ENCODE measurements around the gene GOLGA1.

Gene GOLGA1

GRCh38 chr9:124908098-124908497, 32.8 kb downstream of the GOLGA1 start:
- H3K4me1 Mint-ChIP-seq (ENCODE audit: low read depth), result no peaks in the 10 kb centered on the region
- peaks cover 60% of the 10 kb centered on the region for H3K36me3 Mint-ChIP-seq (ENCODE audit: low read depth)
- no peak overlapping the region for H3K4me3 Mint-ChIP-seq
- H3K9me3 Mint-ChIP-seq, result no peaks in the 10 kb centered on the region
- no peak overlapping the region for H3K27ac Mint-ChIP-seq
- H3K27me3 Mint-ChIP-seq, result no peaks in the 10 kb centered on the region

GRCh38 chr9:124906966-124907365, 33.9 kb downstream of the GOLGA1 start:
- Mint-ChIP-seq H3K27ac (no peak overlapping the region), H3K9me3 (no peaks in the 10 kb centered on the region), H3K36me3 (ENCODE audit: low read depth) (peaks cover 58% of the 10 kb centered on the region), H3K4me3 (no peak overlapping the region), H3K27me3 (no peaks in the 10 kb centered on the region), H3K4me1 (ENCODE audit: low read depth) (no peaks in the 10 kb centered on the region)

DNA sequence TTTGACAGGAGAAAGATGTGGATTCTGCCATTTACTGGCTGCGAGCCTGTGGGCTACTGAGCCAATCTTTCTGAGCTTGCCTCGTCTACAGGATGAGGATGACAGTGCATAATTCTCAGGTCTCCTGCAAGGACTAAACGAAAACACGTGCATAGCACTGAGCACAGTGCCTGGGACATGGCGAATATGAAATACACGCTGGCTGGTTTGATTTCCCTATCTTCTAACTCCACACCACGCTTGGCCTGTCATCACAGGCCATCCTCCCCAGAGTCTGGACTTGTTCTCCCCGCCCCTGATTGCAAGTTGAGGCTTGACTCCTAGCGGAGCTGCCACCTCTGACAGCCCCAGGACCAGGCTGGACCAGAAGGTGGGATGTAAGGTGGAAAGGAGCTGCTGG, 41.0 kb downstream of the GOLGA1 start:
- H3K4me3 Mint-ChIP-seq, result no peak overlapping the region
- no peaks in the 10 kb centered on the region for H3K27me3 Mint-ChIP-seq
- no peaks in the 10 kb centered on the region for H3K4me1 Mint-ChIP-seq (ENCODE audit: low read depth)
- H3K9me3 Mint-ChIP-seq, result no peaks in the 10 kb centered on the region
- peaks cover 62% of the 10 kb centered on the region for H3K36me3 Mint-ChIP-seq (ENCODE audit: low read depth)
- H3K27ac Mint-ChIP-seq, result no peak overlapping the region

- Mint-ChIP-seq H3K36me3 (ENCODE audit: low read depth) (peaks cover 70% of the 10 kb centered on the region), H3K27ac (no peak overlapping the region), H3K9me3 (no peaks in the 10 kb centered on the region), H3K4me1 (ENCODE audit: low read depth) (no peaks in the 10 kb centered on the region), H3K4me3 (no peak overlapping the region), H3K27me3 (no peaks in the 10 kb centered on the region)
Observed at GRCh38 chr9:124897570-124898460, 43.1 kb downstream of the GOLGA1 start.

DNA sequence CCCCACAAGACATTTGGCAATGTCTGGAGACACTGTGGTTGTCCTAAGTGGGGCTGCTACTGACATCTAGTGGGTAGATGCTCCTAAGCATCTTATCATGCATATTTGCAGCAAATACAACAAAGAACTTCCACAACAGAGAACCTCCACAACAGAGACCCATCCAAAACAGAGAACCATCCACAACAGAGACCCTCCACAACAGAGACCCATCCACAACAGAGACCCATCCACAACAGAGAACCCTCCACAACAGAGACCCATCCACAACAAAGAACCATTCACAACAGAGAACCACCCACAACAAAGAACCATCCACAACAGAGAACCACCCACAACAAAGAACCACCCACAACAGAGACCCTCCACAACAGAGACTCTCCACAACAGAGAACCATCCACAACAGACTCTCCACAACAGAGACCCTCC, 46.1 kb downstream of the GOLGA1 start:
- no peaks in the 10 kb centered on the region for H3K27me3 Mint-ChIP-seq
- H3K27ac Mint-ChIP-seq, result no peak overlapping the region
- H3K9me3 Mint-ChIP-seq, result no peaks in the 10 kb centered on the region
- H3K4me3 Mint-ChIP-seq, result no peak overlapping the region
- peaks cover 82% of the 10 kb centered on the region for H3K36me3 Mint-ChIP-seq (ENCODE audit: low read depth)
- H3K4me1 Mint-ChIP-seq (ENCODE audit: low read depth), result no peaks in the 10 kb centered on the region

GRCh38 chr9:124894035-124894740, 46.7 kb downstream of the GOLGA1 start:
- Mint-ChIP-seq H3K27me3 (no peaks in the 10 kb centered on the region), H3K9me3 (no peaks in the 10 kb centered on the region), H3K4me1 (ENCODE audit: low read depth) (no peaks in the 10 kb centered on the region), H3K27ac (no peak overlapping the region), H3K36me3 (ENCODE audit: low read depth) (peaks cover 81% of the 10 kb centered on the region), H3K4me3 (no peak overlapping the region)

DNA sequence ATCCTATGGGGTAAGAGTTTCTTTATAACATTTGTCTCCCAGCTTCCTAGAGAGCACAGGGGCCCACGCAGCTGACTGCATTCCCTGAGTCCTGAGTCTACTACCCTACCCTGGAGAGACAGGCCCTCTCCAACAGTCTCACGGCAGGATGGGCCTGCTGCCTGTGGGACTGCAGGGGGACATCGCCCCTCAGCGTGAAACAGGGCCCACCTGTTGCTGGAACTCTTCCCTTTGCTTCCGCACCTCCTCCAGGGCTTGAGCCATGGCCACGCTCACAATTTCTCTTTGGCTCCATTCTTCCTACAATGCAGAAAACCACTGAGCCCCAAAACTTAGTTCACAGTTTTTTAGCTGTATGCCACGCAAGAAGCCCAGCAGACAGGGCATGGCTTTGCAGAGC, 50.7 kb downstream of the GOLGA1 start:
- H3K36me3 Mint-ChIP-seq (ENCODE audit: low read depth), result peaks cover 80% of the 10 kb centered on the region
- no peaks in the 10 kb centered on the region for H3K27me3 Mint-ChIP-seq
- no peak overlapping the region for H3K27ac Mint-ChIP-seq
- H3K4me3 Mint-ChIP-seq, result no peak overlapping the region
- H3K4me1 Mint-ChIP-seq (ENCODE audit: low read depth), result no peaks in the 10 kb centered on the region
- no peaks in the 10 kb centered on the region for H3K9me3 Mint-ChIP-seq

GRCh38 chr9:124889006-124889405, 51.9 kb downstream of the GOLGA1 start:
- Mint-ChIP-seq H3K36me3 (ENCODE audit: low read depth) (peaks cover 78% of the 10 kb centered on the region), H3K27me3 (no peaks in the 10 kb centered on the region), H3K27ac (no peak overlapping the region), H3K4me1 (ENCODE audit: low read depth) (no peaks in the 10 kb centered on the region), H3K4me3 (no peak overlapping the region), H3K9me3 (no peaks in the 10 kb centered on the region)

DNA sequence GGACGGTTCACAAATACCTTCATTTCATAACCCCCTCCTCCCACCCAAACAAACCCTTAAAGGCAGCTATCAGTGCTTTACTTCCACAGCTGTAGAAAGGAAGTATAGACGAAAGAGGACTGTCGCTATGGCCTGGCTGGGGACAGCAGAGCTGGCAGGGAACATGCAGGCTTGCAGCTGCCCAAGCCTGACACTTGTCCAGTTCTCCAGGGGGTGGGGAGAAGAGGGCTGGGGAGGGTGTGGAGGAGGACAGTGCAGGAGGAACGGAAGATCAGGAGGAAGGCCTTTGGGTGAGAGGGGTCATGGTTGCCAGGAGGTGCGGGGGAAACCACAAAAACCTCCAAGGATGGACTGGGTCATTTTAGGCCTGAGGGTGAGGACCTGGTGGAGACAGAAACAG, 53.1 kb downstream of the GOLGA1 start:
- H3K9me3 Mint-ChIP-seq, result no peaks in the 10 kb centered on the region
- H3K4me1 Mint-ChIP-seq (ENCODE audit: low read depth), result no peaks in the 10 kb centered on the region
- H3K27ac Mint-ChIP-seq, result no peak overlapping the region
- peaks cover 76% of the 10 kb centered on the region for H3K36me3 Mint-ChIP-seq (ENCODE audit: low read depth)
- no peak overlapping the region for H3K4me3 Mint-ChIP-seq
- no peaks in the 10 kb centered on the region for H3K27me3 Mint-ChIP-seq

DNA sequence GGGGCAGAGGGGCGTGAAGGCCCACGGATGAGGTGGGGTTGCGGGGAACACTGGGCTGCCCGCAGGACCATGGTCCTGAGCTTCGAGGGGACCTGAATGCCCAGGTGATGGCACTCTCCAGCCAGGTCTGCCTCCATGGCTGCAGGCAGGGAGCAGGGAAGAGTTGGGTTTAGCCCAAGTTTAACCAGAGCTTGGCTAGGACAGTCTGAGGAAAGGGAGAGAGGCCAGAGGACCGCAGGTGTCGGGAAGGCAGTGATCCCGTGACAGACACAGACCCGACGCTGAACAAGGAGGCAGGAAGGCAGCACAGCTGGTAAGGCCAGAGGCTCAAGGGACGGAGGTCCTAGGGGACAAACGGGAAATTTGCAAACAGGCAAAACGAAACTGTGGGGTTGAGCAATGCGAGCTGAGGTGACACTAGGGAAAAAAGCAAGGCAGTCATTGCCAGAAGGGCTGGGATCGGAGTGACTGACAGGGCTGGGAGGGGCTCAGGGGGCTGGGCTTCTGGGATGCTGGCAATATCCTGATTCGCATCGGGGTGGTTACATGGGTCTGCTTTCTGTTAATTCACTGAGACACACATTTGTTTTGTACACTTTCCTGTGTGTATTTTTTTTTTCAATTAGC, 53.9 kb downstream of the GOLGA1 start:
- Mint-ChIP-seq H3K9me3 (no peaks in the 10 kb centered on the region), H3K36me3 (ENCODE audit: low read depth) (peaks cover 75% of the 10 kb centered on the region), H3K27me3 (no peaks in the 10 kb centered on the region), H3K4me1 (ENCODE audit: low read depth) (no peaks in the 10 kb centered on the region), H3K27ac (no peak overlapping the region), H3K4me3 (no peak overlapping the region)

DNA sequence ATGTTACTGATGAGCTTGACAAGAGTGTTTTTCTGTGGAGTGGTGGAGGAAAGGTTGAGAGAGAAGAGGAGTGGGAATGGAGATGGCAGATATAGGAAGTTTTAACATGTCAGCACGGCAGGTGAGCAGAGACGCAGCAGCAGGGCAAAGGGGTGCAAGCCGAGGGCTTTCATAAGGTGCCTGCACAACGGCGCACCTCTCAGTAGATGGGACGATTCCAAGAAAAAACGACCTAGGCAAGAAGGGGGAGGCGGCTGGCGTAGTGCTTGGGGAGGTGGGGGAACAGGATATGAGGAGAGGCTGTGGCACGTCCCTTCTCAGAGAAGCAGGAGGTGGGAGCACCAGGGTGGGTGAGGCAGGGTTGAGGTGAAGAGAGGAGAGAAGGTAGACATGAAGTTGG, 54.4 kb downstream of the GOLGA1 start:
- H3K4me1 Mint-ChIP-seq (ENCODE audit: low read depth), result no peaks in the 10 kb centered on the region
- H3K27ac Mint-ChIP-seq, result no peak overlapping the region
- no peaks in the 10 kb centered on the region for H3K27me3 Mint-ChIP-seq
- H3K36me3 Mint-ChIP-seq (ENCODE audit: low read depth), result peaks cover 75% of the 10 kb centered on the region
- no peak overlapping the region for H3K4me3 Mint-ChIP-seq
- H3K9me3 Mint-ChIP-seq, result no peaks in the 10 kb centered on the region

- Mint-ChIP-seq H3K27ac (no peak overlapping the region), H3K4me3 (no peak overlapping the region), H3K27me3 (no peaks in the 10 kb centered on the region), H3K9me3 (no peaks in the 10 kb centered on the region), H3K4me1 (ENCODE audit: low read depth) (no peaks in the 10 kb centered on the region), H3K36me3 (ENCODE audit: low read depth) (peaks cover 66% of the 10 kb centered on the region)
Observed at GRCh38 chr9:124885551-124885950, 55.3 kb downstream of the GOLGA1 start.

DNA sequence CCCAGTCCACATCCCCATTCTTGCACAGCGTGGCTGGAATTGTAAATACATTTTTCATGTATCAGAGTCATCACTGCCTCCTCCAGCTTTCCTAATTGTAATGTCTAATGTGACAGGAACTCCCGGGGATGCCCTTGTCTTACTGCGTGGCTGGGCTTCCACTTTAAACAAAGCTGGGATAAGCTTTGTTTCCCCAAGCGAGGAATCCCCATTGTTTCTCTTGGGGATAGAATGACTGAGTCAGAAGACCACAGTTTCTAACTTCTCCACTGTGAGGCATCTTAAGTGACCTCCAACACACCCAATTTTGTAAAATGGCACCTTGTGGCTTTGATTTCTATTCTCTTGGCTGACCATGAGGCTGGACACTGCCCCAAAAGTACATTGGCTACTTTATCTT, 56.5 kb downstream of the GOLGA1 start:
- Mint-ChIP-seq H3K9me3 (no peaks in the 10 kb centered on the region), H3K27me3 (no peaks in the 10 kb centered on the region), H3K4me3 (no peak overlapping the region), H3K36me3 (ENCODE audit: low read depth) (peaks cover 61% of the 10 kb centered on the region), H3K4me1 (ENCODE audit: low read depth) (no peaks in the 10 kb centered on the region), H3K27ac (no peak overlapping the region)

- peaks cover 68% of the 10 kb centered on the region for H3K36me3 Mint-ChIP-seq (ENCODE audit: low read depth)
Observed at GRCh38 chr9:124882231-124882630, 58.7 kb downstream of the GOLGA1 start.

GRCh38 chr9:124881138-124881743, 59.6 kb downstream of the GOLGA1 start:
- H3K27ac Mint-ChIP-seq, result no peak overlapping the region
- no peak overlapping the region for H3K4me3 Mint-ChIP-seq
- peaks cover 66% of the 10 kb centered on the region for H3K36me3 Mint-ChIP-seq (ENCODE audit: low read depth)
- H3K4me1 Mint-ChIP-seq (ENCODE audit: low read depth), result no peaks in the 10 kb centered on the region
- H3K9me3 Mint-ChIP-seq, result no peaks in the 10 kb centered on the region
- H3K27me3 Mint-ChIP-seq, result no peaks in the 10 kb centered on the region

More at GRCh38 chr9:124882231-124882630, 58.7 kb downstream of the GOLGA1 start:
- H3K27ac Mint-ChIP-seq, result no peak overlapping the region
- no peaks in the 10 kb centered on the region for H3K27me3 Mint-ChIP-seq
- no peaks in the 10 kb centered on the region for H3K9me3 Mint-ChIP-seq
- no peak overlapping the region for H3K4me3 Mint-ChIP-seq
- no peaks in the 10 kb centered on the region for H3K4me1 Mint-ChIP-seq (ENCODE audit: low read depth)
